Psoas muscle (tissue), 8 donors: ENCODE data around the gene ACTL7B. TPM values are rescaled to one million over a fixed set of nuclear protein-coding genes. Genes with fewer than 3 reads are reported as not detected.
"Not testable (repeated sequence)": the region's sequence is repeated elsewhere in the genome, so short reads cannot be mapped to it uniquely, and the experiment has no call there.

Source experiments
- ATAC-seq, 4 donors: fragments of 200-7000 bp; cut with Tn5 transposase; one replicate each; pipeline ENCODE4 v1.9.1; 2020; ENCODE audit warnings: moderate library complexity in 3 of 4, mild to moderate bottlenecking in 2 of 4
- DNase-seq, 2 donors: peaks; one replicate each; pipeline ENCODE4 v3.0.0-alpha.2; 2020
- H3K27ac ChIP-seq: fragments of 200-600 bp; one replicate; pipeline ENCODE4 v1.8.0; 2022
- H3K27me3 ChIP-seq, 3 donors: fragments of 200-600 bp in 1 of 3; one replicate each; pipeline versions ENCODE4 v1.6.1 to v1.8.0; 2013 to 2022; ENCODE audit warnings: low read length in 2 of 3, mild to moderate bottlenecking in 2 of 3, moderate library complexity in 1 of 3; ENCODE audit not compliant: insufficient read depth in 3 of 3
- H3K36me3 ChIP-seq, 2 donors: fragments of 200-600 bp in 1 of 2; one replicate each; pipeline versions ENCODE4 v1.6.1 to v1.8.0; 2013 to 2022; ENCODE audit warnings: low read depth in 1 of 2, mild to moderate bottlenecking in 1 of 2, moderate library complexity in 1 of 2; ENCODE audit not compliant: insufficient read depth in 1 of 2
- H3K4me1 ChIP-seq: fragments of 200-600 bp; one replicate; pipeline ENCODE4 v1.8.0; 2022
- H3K4me3 ChIP-seq: fragments of 200-600 bp; one replicate; pipeline ENCODE4 v1.8.0; 2022; ENCODE audit warnings: mild to moderate bottlenecking
- H3K9me3 ChIP-seq: fragments of 200-600 bp; one replicate; pipeline ENCODE4 v1.8.0; 2022
- WGBS, 3 donors: extraction: QIAGEN DNeasy Blood & Tissue Kit; methylation state at CpG; one replicate each; pipeline versions ENCODE4 v1.1.6 to v1.1.7; 2013; 5-methylcytosine and 5-hydroxymethylcytosine counted together
- intact Hi-C, 2 donors: fragments of 100-400 bp; cut with DNase I; formaldehyde crosslinking; loops; one replicate each; pipeline versions ENCODE4 v1.11.0 to v1.14.2; 2022
- polyA plus RNA-seq, 3 donors: library from polyadenylated mRNA; stranded (reverse); fragments of 200-250 nt; gene quantifications; one replicate each; pipeline ENCODE4 v1.2.3, GENCODE V29; 2013
- total RNA-seq, 4 donors: library from RNA; stranded (reverse); fragmentation: NEBNext Ultra II Directional in 2 of 4; extraction: Animal tissue kit (Norgen Biotek cat#: 25700) in 2 of 4; gene quantifications; one replicate each; pipeline versions ENCODE4 v1.2.1 to v1.2.4, GENCODE V29; 2021 to 2023
- TF ChIP-seq, protein P1 (sequence below): fragments of 200-600 bp; IDR thresholded peaks from one replicate; pipeline ENCODE4 v1.8.0; 2022; ENCODE audit warnings: antibody characterized with exemption
- donor health status: healthy with polysubstance abuse.
- donor health status: DM: no; HTN: no; CAD: no; lungs with moderate emphysema.
- donor health status: Bipolar disorder and iron deficiency.
- donor health status: healthy.
- donor health status: DM: yes; HTN: yes; CAD: no.
- donor health status: DM: no; HTN: no; CAD: no.
- donor health status: DM: no; HTN: no; CAD: no.
- donor health status: DM: yes; HTN: yes; CAD: no.

ACTL7B gene
- total and polyA plus RNA-seq, 7 donors: not detected

- intact Hi-C loops: no loop called here
- 97 to 99% (median 98%) methylated on average over 2 of the region's 2 CpGs for WGBS, 3 donors
- H3K9me3 ChIP-seq: no peaks in the 10 kb centered on the region
- H3K27me3 ChIP-seq: no peaks in the 10 kb centered on the region
- no peak overlapping the region for H3K27ac ChIP-seq
- TF ChIP-seq, protein P1, sequence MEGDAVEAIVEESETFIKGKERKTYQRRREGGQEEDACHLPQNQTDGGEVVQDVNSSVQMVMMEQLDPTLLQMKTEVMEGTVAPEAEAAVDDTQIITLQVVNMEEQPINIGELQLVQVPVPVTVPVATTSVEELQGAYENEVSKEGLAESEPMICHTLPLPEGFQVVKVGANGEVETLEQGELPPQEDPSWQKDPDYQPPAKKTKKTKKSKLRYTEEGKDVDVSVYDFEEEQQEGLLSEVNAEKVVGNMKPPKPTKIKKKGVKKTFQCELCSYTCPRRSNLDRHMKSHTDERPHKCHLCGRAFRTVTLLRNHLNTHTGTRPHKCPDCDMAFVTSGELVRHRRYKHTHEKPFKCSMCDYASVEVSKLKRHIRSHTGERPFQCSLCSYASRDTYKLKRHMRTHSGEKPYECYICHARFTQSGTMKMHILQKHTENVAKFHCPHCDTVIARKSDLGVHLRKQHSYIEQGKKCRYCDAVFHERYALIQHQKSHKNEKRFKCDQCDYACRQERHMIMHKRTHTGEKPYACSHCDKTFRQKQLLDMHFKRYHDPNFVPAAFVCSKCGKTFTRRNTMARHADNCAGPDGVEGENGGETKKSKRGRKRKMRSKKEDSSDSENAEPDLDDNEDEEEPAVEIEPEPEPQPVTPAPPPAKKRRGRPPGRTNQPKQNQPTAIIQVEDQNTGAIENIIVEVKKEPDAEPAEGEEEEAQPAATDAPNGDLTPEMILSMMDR: no peak
- no peak overlapping the region for H3K4me3 ChIP-seq
- DNase-seq (no peak), ATAC-seq (no peak)
- H3K36me3 ChIP-seq: peaks cover 18 to 98% of the 10 kb centered on the region in 2 donors
- H3K4me1 ChIP-seq: no peaks in the 10 kb centered on the region
Observed at GRCh38 chr9:108897324-108898096, 41.7 kb upstream of the ACTL7B start.

GRCh38 chr9:108894225-108894997 is 38.6 kb upstream of the ACTL7B start:
- Histone ChIP-seq H3K4me1 (no peaks in the 10 kb centered on the region), H3K9me3 (no peaks in the 10 kb centered on the region), H3K4me3 (no peak overlapping the region), H3K36me3 (peaks cover 15 to 98% of the 10 kb centered on the region in 2 donors), H3K27me3 (no peaks in the 10 kb centered on the region), H3K27ac (no peak overlapping the region)
- no peak for DNase-seq
- TF ChIP-seq, protein P1: no peak
- intact Hi-C loops: no loop called here
- no peak for ATAC-seq
- 93 to 94% (median 93%) methylated on average over 4 of the region's 4 CpGs for WGBS, 3 donors

DNA sequence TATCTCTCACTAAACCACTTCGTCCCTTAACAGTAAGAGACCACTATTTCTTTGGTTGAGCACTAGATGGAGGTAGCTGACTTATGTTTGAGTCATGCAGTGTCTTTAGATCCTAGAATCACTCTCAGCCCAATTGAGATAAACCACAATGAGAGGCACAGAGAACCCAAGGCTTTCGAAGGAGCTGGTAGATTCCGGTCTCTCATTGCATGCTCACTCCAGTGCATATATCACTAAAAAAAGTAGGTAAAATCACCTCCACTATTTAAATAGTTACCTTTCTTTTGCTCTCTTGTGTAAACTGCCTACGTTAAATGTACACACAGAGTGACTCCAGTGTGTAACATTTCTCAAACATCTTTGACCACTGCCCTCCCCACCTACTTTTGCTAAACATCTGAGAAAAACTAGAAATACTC is 33.9 kb upstream of the ACTL7B start:
- Histone ChIP-seq H3K9me3 (no peaks in the 10 kb centered on the region), H3K27ac (no peak overlapping the region), H3K4me1 (no peaks in the 10 kb centered on the region), H3K4me3 (no peak overlapping the region), H3K36me3 (peaks cover 8 to 76% of the 10 kb centered on the region in 2 donors), H3K27me3 (no peaks in the 10 kb centered on the region)
- intact Hi-C loops: no loop called here
- 85 to 92% (median 89%) methylated on average over 4 of the region's 4 CpGs for WGBS, 3 donors
- peak in 1 of 4 donors; percentile 67 for ATAC-seq
- DNase-seq: no peak
- TF ChIP-seq, protein P1: peak; percentile 9

- H3K36me3 ChIP-seq: peaks cover 8 to 70% of the 10 kb centered on the region in 2 donors
- 63 to 84% (median 69%) methylated on average over 3 of the region's 3 CpGs for WGBS, 3 donors
- H3K4me1 ChIP-seq, H3K27ac ChIP-seq, H3K4me3 ChIP-seq, intact Hi-C loops, DNase-seq, H3K9me3 ChIP-seq, H3K27me3 ChIP-seq: not testable (repeated sequence)
- ATAC-seq: peak in 1 of 4 donors; percentile 32
Observed at GRCh38 chr9:108886594-108887271, 30.9 kb upstream of the ACTL7B start.
